Dedifferentiated amniotic fluid mesenchymal stem cell (primary cell): ENCODE data around the gene GSC2.

Experiments used
- DNase-seq: peaks from one replicate; pipeline ENCODE4 v3.0.0-alpha.2; 2016; ENCODE audit errors: extremely low spot score

Gene GSC2

GRCh38 chr22:19134176-19134831, 15.8 kb downstream of the GSC2 start:
- no peak for DNase-seq

GRCh38 chr22:19133561-19133960, 16.5 kb downstream of the GSC2 start:
- DNase-seq = no peak

GRCh38 chr22:19132693-19133400, 17.2 kb downstream of the GSC2 start:
- DNase-seq = no peak

GRCh38 chr22:19132153-19132552, 17.9 kb downstream of the GSC2 start:
- DNase-seq = no peak

- DNase-seq = no peak
Measured at GRCh38 chr22:19131685-19132015, 18.4 kb downstream of the GSC2 start.

GRCh38 chr22:19130959-19131684, 19.0 kb downstream of the GSC2 start, which contains the start of gene TSSK2:
TSS of gene TSSK2 (plus strand) at chr22:19131308. CDS start at chr22:19131400, 92 bp downstream.
- DNase-seq = no peak

- no peak for DNase-seq
Measured at GRCh38 chr22:19129871-19130270, 20.2 kb downstream of the GSC2 start.

GRCh38 chr22:19128946-19129727, 21.0 kb downstream of the GSC2 start:
- no peak for DNase-seq

GRCh38 chr22:19128009-19128401, 22.1 kb downstream of the GSC2 start:
- DNase-seq = no peak

GRCh38 chr22:19127329-19128008, 22.6 kb downstream of the GSC2 start:
- no peak for DNase-seq

GRCh38 chr22:19126309-19127273, 23.5 kb downstream of the GSC2 start:
- DNase-seq = no peak

- no peak for DNase-seq
Measured at GRCh38 chr22:19125474-19126308, 24.4 kb downstream of the GSC2 start.

GRCh38 chr22:19125011-19125410, 25.1 kb downstream of the GSC2 start:
- DNase-seq = no peak

GRCh38 chr22:19124377-19124776, 25.7 kb downstream of the GSC2 start:
- DNase-seq = no peak

- no peak for DNase-seq
Measured at GRCh38 chr22:19123936-19124335, 26.2 kb downstream of the GSC2 start.

GRCh38 chr22:19122752-19123492, 27.2 kb downstream of the GSC2 start:
- no peak for DNase-seq

GRCh38 chr22:19122143-19122751, 27.8 kb downstream of the GSC2 start, which contains the start of gene DGCR2:
TSS of gene DGCR2 (minus strand) at chr22:19122412. CDS start at chr22:19122206, 206 bp downstream.
- peak; percentile 94 for DNase-seq

GRCh38 chr22:19121631-19122142, 28.4 kb downstream of the GSC2 start:
- no peak for DNase-seq
